ENCODE measurements around the gene DSC1. TPM values are rescaled to one million over a fixed set of nuclear protein-coding genes. Genes with fewer than 3 reads are reported as not detected.

The DSC1 gene
- total RNA-seq, 1 donor from 2014 or later = not detected

- Histone ChIP-seq H3K27ac (no peak overlapping the region), H3K27me3 (ENCODE audit: low read depth) (no peaks in the 10 kb centered on the region), H3K9me3 (no peaks in the 10 kb centered on the region), H3K36me3 (no peaks in the 10 kb centered on the region), H3K4me1 (no peaks in the 10 kb centered on the region), H3K4me3 (no peak overlapping the region)
- intact Hi-C loops (cut with DNase I) = no loop called here
- ATAC-seq (no peak), DNase-seq (no peak)
- TF ChIP-seq CTCF (IDR thresholded peaks at IDR 0.05) = no peak
These were observed 5.6 kb downstream of the DSC1 start for GRCh38 chr18:31156821-31157763.

- Histone ChIP-seq H3K27me3 (ENCODE audit: low read depth) (no peaks in the 10 kb centered on the region), H3K9me3 (no peaks in the 10 kb centered on the region), H3K4me1 (no peaks in the 10 kb centered on the region), H3K4me3 (no peak overlapping the region), H3K27ac (no peak overlapping the region), H3K36me3 (no peaks in the 10 kb centered on the region)
- no peak for DNase-seq
- ATAC-seq = no peak
- no peak for TF ChIP-seq CTCF (IDR thresholded peaks at IDR 0.05)
- intact Hi-C loops (cut with DNase I) = no loop called here
These were observed 7.2 kb downstream of the DSC1 start for GRCh38 chr18:31155498-31155897.

GRCh38 chr18:31154181-31154580 is 8.5 kb downstream of the DSC1 start:
- TF ChIP-seq CTCF (IDR thresholded peaks at IDR 0.05) = no peak
- Histone ChIP-seq H3K9me3 (no peaks in the 10 kb centered on the region), H3K36me3 (no peaks in the 10 kb centered on the region), H3K27me3 (ENCODE audit: low read depth) (no peaks in the 10 kb centered on the region), H3K4me3 (no peak overlapping the region), H3K27ac (no peak overlapping the region), H3K4me1 (no peaks in the 10 kb centered on the region)
- intact Hi-C loops (cut with DNase I) = no loop called here
- no peak for ATAC-seq
- DNase-seq = no peak

- no peak for TF ChIP-seq CTCF (IDR thresholded peaks at IDR 0.05)
- Histone ChIP-seq H3K9me3 (no peaks in the 10 kb centered on the region), H3K27ac (no peak overlapping the region), H3K4me1 (no peaks in the 10 kb centered on the region), H3K36me3 (no peaks in the 10 kb centered on the region), H3K4me3 (no peak overlapping the region), H3K27me3 (ENCODE audit: low read depth) (no peaks in the 10 kb centered on the region)
- ATAC-seq = no peak
- intact Hi-C loops (cut with DNase I) = no loop called here
- no peak for DNase-seq
These were observed 13.3 kb downstream of the DSC1 start for GRCh38 chr18:31149351-31149750.

GRCh38 chr18:31148600-31148999 is 14.1 kb downstream of the DSC1 start:
- H3K4me1 ChIP-seq = no peaks in the 10 kb centered on the region
- no peaks in the 10 kb centered on the region for H3K36me3 ChIP-seq
- no peaks in the 10 kb centered on the region for H3K9me3 ChIP-seq
- TF ChIP-seq CTCF (IDR thresholded peaks at IDR 0.05) = no peak
- intact Hi-C loops (cut with DNase I) = no loop called here
- DNase-seq (no peak), ATAC-seq (no peak)
- H3K27me3 ChIP-seq (ENCODE audit: low read depth) = no peaks in the 10 kb centered on the region
- no peak overlapping the region for H3K27ac ChIP-seq
- H3K4me3 ChIP-seq = no peak overlapping the region

All from lower lobe of right lung (tissue), 2 donors.